PC-9 (cell line): ENCODE data around the gene HES5.

ENCODE experiments used
- CTCF ChIP-seq: fragments of 200-600 bp; sonication (generic); conservative IDR thresholded peaks from 2 replicates; pipeline ENCODE4 v1.6.1; 2017; ENCODE audit warnings: mixed run types, antibody characterized with exemption, mild to moderate bottlenecking, moderate library complexity
- EZH2 ChIP-seq: fragments of 200-600 bp; sonication (generic); IDR thresholded peaks from 2 replicates; pipeline ENCODE4 v1.8.0; 2017; ENCODE audit warnings: antibody characterized with exemption, low read depth

- TF ChIP-seq CTCF: no peak
- TF ChIP-seq EZH2: no peak
Observed at GRCh38 chr1:2505461-2505994, 24.5 kb downstream of the HES5 start.
